ENCODE data around the gene STAMBPL1.

The STAMBPL1 gene

GRCh38 chr10:88879534-88880281 is at the start of gene STAMBPL1:
Gene STAMBPL1 (plus strand): TSS chr10:88880245. CDS start chr10:88901709, 21,464 bp downstream.
- no peaks in the 10 kb centered on the region for H3K36me3 ChIP-seq
- peak within 1 kb of the TSS; percentile 82 to 83 for H3K27ac ChIP-seq
- peaks cover 0 to 6% of the 10 kb centered on the region in 2 donors for H3K27me3 ChIP-seq
- TF ChIP-seq CTCF (IDR thresholded peaks at IDR 0.05), result no peak
- intact Hi-C loops (cut with DNase I; ENCODE audit: low total_unique reads), result no loop called here
- H3K4me1 ChIP-seq, result peaks cover 0 to 28% (median 7%) of the 10 kb centered on the region in 4 donors
- DNase-seq, result no peak
- no peaks in the 10 kb centered on the region for H3K9me3 ChIP-seq
- H3K4me3 ChIP-seq, result peak within 1 kb of the TSS; percentile 62 to 84

- DNase-seq, result no peak
- intact Hi-C loops (cut with DNase I; ENCODE audit: low total_unique reads), result loop anchor here (2.0 to 10.0 kb wide), 2 partner anchors 46 to 154 kb away; no protein-coding TSS in a partner anchor
- no peak overlapping the region for H3K4me3 ChIP-seq
- no peak for TF ChIP-seq CTCF (IDR thresholded peaks at IDR 0.05)
- H3K36me3 ChIP-seq, result no peaks in the 10 kb centered on the region
- H3K9me3 ChIP-seq, result no peaks in the 10 kb centered on the region
- H3K4me1 ChIP-seq, result no peaks in the 10 kb centered on the region
- H3K27ac ChIP-seq, result no peak overlapping the region
- no peaks in the 10 kb centered on the region for H3K27me3 ChIP-seq
Observed at GRCh38 chr10:88830643-88831268, 49.3 kb upstream of the STAMBPL1 start.

GRCh38 chr10:88831709-88832108 is 48.3 kb upstream of the STAMBPL1 start:
- H3K4me3 ChIP-seq, result no peak overlapping the region
- intact Hi-C loops (cut with DNase I; ENCODE audit: low total_unique reads), result loop anchor here (2.0 to 10.0 kb wide), 2 partner anchors 45 to 153 kb away; no protein-coding TSS in a partner anchor
- H3K27me3 ChIP-seq, result no peaks in the 10 kb centered on the region
- DNase-seq, result no peak
- H3K36me3 ChIP-seq, result no peaks in the 10 kb centered on the region
- H3K9me3 ChIP-seq, result no peaks in the 10 kb centered on the region
- H3K4me1 ChIP-seq, result no peaks in the 10 kb centered on the region
- TF ChIP-seq CTCF (IDR thresholded peaks at IDR 0.05), result no peak
- H3K27ac ChIP-seq, result no peak overlapping the region

GRCh38 chr10:88832376-88832775 is 47.7 kb upstream of the STAMBPL1 start:
- no peaks in the 10 kb centered on the region for H3K4me1 ChIP-seq
- H3K36me3 ChIP-seq, result no peaks in the 10 kb centered on the region
- DNase-seq, result no peak
- H3K9me3 ChIP-seq, result no peaks in the 10 kb centered on the region
- no peak for TF ChIP-seq CTCF (IDR thresholded peaks at IDR 0.05)
- H3K27me3 ChIP-seq, result no peaks in the 10 kb centered on the region
- no peak overlapping the region for H3K27ac ChIP-seq
- intact Hi-C loops (cut with DNase I; ENCODE audit: low total_unique reads), result loop anchor here (10.0 kb wide), 1 partner anchor 152 kb away; no protein-coding TSS in a partner anchor
- H3K4me3 ChIP-seq, result no peak overlapping the region

GRCh38 chr10:88833156-88833555 is 46.9 kb upstream of the STAMBPL1 start:
- Histone ChIP-seq H3K9me3 (no peaks in the 10 kb centered on the region), H3K27ac (no peak overlapping the region), H3K4me1 (no peaks in the 10 kb centered on the region), H3K4me3 (no peak overlapping the region), H3K36me3 (no peaks in the 10 kb centered on the region), H3K27me3 (no peaks in the 10 kb centered on the region)
- DNase-seq, result no peak
- TF ChIP-seq CTCF (IDR thresholded peaks at IDR 0.05), result no peak
- intact Hi-C loops (cut with DNase I; ENCODE audit: low total_unique reads), result loop anchor here (10.0 kb wide), 1 partner anchor 152 kb away; no protein-coding TSS in a partner anchor
